Loucy (cell line): ENCODE data around the gene DNAH8.

Experiments
- EZH2phosphoT487 ChIP-seq: fragments of 200-600 bp; IDR thresholded peaks from 2 replicates; pipeline ENCODE4 v1.6.1; 2018; ENCODE audit warnings: antibody characterized with exemption, mild to moderate bottlenecking, moderate library complexity, borderline replicate concordance
- TF ChIP-seq, protein P1 (sequence below): fragments of 200-600 bp; sonication (generic); conservative IDR thresholded peaks from 2 replicates; pipeline ENCODE4 v1.5.1; 2014; ENCODE audit warnings: mild to moderate bottlenecking, antibody characterized with exemption, low read length

DNA sequence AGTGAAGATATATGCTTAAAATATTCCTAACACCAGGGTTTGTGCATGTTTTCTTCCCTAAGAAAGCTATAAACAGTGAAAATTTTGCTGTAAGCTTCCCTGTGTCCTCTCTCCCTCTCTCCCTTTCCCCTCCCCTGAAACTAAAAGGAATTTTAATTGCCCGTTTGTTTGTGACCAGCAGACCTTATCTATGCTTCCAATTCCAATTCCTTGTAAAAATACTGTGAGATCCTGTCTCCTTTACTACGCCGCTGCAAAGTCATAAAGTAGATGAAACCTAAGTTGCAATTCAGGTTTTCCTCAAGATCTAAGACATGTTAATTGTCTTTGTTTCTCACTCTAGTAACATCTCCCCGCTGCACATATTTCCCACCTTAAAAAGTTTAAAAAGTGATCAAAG, 82.3 kb downstream of the DNAH8 start:
- TF ChIP-seq, protein P1, sequence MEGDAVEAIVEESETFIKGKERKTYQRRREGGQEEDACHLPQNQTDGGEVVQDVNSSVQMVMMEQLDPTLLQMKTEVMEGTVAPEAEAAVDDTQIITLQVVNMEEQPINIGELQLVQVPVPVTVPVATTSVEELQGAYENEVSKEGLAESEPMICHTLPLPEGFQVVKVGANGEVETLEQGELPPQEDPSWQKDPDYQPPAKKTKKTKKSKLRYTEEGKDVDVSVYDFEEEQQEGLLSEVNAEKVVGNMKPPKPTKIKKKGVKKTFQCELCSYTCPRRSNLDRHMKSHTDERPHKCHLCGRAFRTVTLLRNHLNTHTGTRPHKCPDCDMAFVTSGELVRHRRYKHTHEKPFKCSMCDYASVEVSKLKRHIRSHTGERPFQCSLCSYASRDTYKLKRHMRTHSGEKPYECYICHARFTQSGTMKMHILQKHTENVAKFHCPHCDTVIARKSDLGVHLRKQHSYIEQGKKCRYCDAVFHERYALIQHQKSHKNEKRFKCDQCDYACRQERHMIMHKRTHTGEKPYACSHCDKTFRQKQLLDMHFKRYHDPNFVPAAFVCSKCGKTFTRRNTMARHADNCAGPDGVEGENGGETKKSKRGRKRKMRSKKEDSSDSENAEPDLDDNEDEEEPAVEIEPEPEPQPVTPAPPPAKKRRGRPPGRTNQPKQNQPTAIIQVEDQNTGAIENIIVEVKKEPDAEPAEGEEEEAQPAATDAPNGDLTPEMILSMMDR = no peak
- TF ChIP-seq EZH2phosphoT487 = no peak
